Islet precursor cell (in vitro differentiated cells): Measurements from ENCODE around the gene CATSPERE.
"Not testable (repeated sequence)": the region's sequence is repeated elsewhere in the genome, so short reads cannot be mapped to it uniquely, and the experiment has no call there.

ENCODE experiments used
- DNase-seq: peaks from one replicate; pipeline ENCODE4 v3.0.0-alpha.2; 2018

CATSPERE gene

GRCh38 chr1:244449936-244450508 lies 11.1 kb upstream of the CATSPERE start:
- DNase-seq: no peak

- DNase-seq: peak; percentile 71
Measured at GRCh38 chr1:244450597-244451538, 10.2 kb upstream of the CATSPERE start.

- no peak for DNase-seq
Measured at GRCh38 chr1:244451539-244451950, 9.5 kb upstream of the CATSPERE start, which contains the start of gene ADSS2. Gene ADSS2, minus strand, starts transcription at chr1:244451909. Its CDS starts 92 bp downstream, at chr1:244451817.

- DNase-seq: peak; percentile 99
Measured at GRCh38 chr1:244451951-244452795, 8.9 kb upstream of the CATSPERE start.

GRCh38 chr1:244454412-244454811 lies 6.7 kb upstream of the CATSPERE start:
- peak; percentile 64 for DNase-seq

- no peak for DNase-seq
Measured at GRCh38 chr1:244456586-244456985, 4.5 kb upstream of the CATSPERE start.

- DNase-seq: no peak
Measured at GRCh38 chr1:244458781-244459180, 2.3 kb upstream of the CATSPERE start.

- DNase-seq: no peak
Measured at GRCh38 chr1:244460197-244460596, 876 bp upstream of the CATSPERE start.

- DNase-seq: no peak
Measured at GRCh38 chr1:244466724-244467123, 5.7 kb downstream of the CATSPERE start.

GRCh38 chr1:244473059-244473605 lies 12.1 kb downstream of the CATSPERE start:
- DNase-seq: no peak

- DNase-seq: not testable (repeated sequence)
Measured at GRCh38 chr1:244484971-244485370, 23.9 kb downstream of the CATSPERE start.

- DNase-seq: no peak
Measured at GRCh38 chr1:244494653-244495052, 33.6 kb downstream of the CATSPERE start.

- DNase-seq: no peak
Measured at GRCh38 chr1:244496186-244496585, 35.1 kb downstream of the CATSPERE start.

- DNase-seq: no peak
Measured at GRCh38 chr1:244497805-244498204, 36.7 kb downstream of the CATSPERE start.

- not testable (repeated sequence) for DNase-seq
Measured at GRCh38 chr1:244499484-244499883, 38.4 kb downstream of the CATSPERE start.

- DNase-seq: not testable (repeated sequence)
Measured at GRCh38 chr1:244500515-244500914, 39.4 kb downstream of the CATSPERE start.

GRCh38 chr1:244502630-244503029 lies 41.6 kb downstream of the CATSPERE start:
- no peak for DNase-seq

GRCh38 chr1:244513493-244513892 lies 52.4 kb downstream of the CATSPERE start:
- no peak for DNase-seq

- no peak for DNase-seq
Measured at GRCh38 chr1:244515680-244516079, 54.6 kb downstream of the CATSPERE start.

- no peak for DNase-seq
Measured at GRCh38 chr1:244536316-244536715, 75.2 kb downstream of the CATSPERE start.

GRCh38 chr1:244545511-244545910 lies 84.4 kb downstream of the CATSPERE start:
- DNase-seq: no peak

- no peak for DNase-seq
Measured at GRCh38 chr1:244548558-244549115, 87.6 kb downstream of the CATSPERE start.
